ENCODE measurements around the gene STK38L. TPM values are rescaled to one million over a fixed set of nuclear protein-coding genes. Genes with fewer than 3 reads are reported as not detected.
A peak's percentile ranks its signal among the peaks of the same experiment; 100 is the strongest.

STK38L gene
- total and polyA plus RNA-seq, 2 of the 4 experiments (the other 2 are of a cell fraction), result 5.1 to 7.2 TPM

GRCh38 chr12:27338473-27338872, 94.4 kb downstream of the STK38L start:
- ATAC-seq (ENCODE audit: low read depth), result no peak

More at GRCh38 chr12:27338473-27338872, 94.4 kb downstream of the STK38L start:
- H3K14ac ChIP-seq (replicated peaks; ENCODE audit: low read depth, low read length), result no peak overlapping the region
- H4K5ac ChIP-seq (ENCODE audit: low read depth, low read length), result no peak overlapping the region; the same call in 1 of the 2 replicates
- BruUV-seq (replicated peaks), result no TSS peak
- no peaks in the 10 kb centered on the region for H3K9me3 ChIP-seq (ENCODE audit: control insufficient read depth, insufficient read depth, low read length)
- TF ChIP-seq POLR2A (IDR thresholded peaks at IDR 0.05; ENCODE audit: low read depth, low read length) (no peak), NFE2L2 (IDR thresholded peaks at IDR 0.05; ENCODE audit: low read depth, low read length) (no peak), MAZ (IDR thresholded peaks at IDR 0.05; ENCODE audit: borderline replicate concordance, low read depth, low read length) (no peak), RAD21 (IDR thresholded peaks at IDR 0.05; ENCODE audit: low read length) (no peak), USF2 (IDR thresholded peaks at IDR 0.05; ENCODE audit: low read depth, low read length) (no peak), CEBPB (IDR thresholded peaks at IDR 0.05; ENCODE audit: low read depth, low read length) (no peak), SMC3 (IDR thresholded peaks at IDR 0.05; ENCODE audit: low read depth, low read length) (no peak), RFX5 (IDR thresholded peaks at IDR 0.05; ENCODE audit: low read depth, low read length) (no peak), RCOR1 (IDR thresholded peaks at IDR 0.05; ENCODE audit: insufficient replicate concordance, low read length) (no peak), MAFK (IDR thresholded peaks at IDR 0.05; ENCODE audit: low read depth, low read length) (no peak), BHLHE40 (IDR thresholded peaks at IDR 0.05; ENCODE audit: low read depth, low read length) (no peak), ELK1 (IDR thresholded peaks at IDR 0.05; ENCODE audit: borderline replicate concordance, low read depth, low read length) (no peak), MXI1 (IDR thresholded peaks at IDR 0.05; ENCODE audit: borderline replicate concordance, low read depth, low read length) (no peak), CTCF (conservative IDR thresholded peaks at IDR 0.05; ENCODE audit: low read depth, low read length) (no peak), FOS (IDR thresholded peaks at IDR 0.05; ENCODE audit: low read depth, low read length) (no peak), CHD1 (IDR thresholded peaks at IDR 0.05; ENCODE audit: low read depth, low read length) (no peak)
- no peak overlapping the region for H3K4me3 ChIP-seq (ENCODE audit: insufficient read depth, low read depth, low read length)
- DNase-seq, result no peak
- no peak overlapping the region for H2BK15ac ChIP-seq (ENCODE audit: low read depth, low read length)
- H2BK20ac ChIP-seq (ENCODE audit: low read depth, low read length), result no peak overlapping the region
- dilution Hi-C loops (cut with HindIII; ENCODE audit: low sequenced_read_pairs, unreplicated experiment), result no loop called here
- no peak overlapping the region for H2AK9ac ChIP-seq (replicated peaks; ENCODE audit: low read depth, low read length, poor library complexity)
- no peaks in the 10 kb centered on the region for H3K36me3 ChIP-seq (ENCODE audit: control insufficient read depth, insufficient read depth, low read length)
- H2BK120ac ChIP-seq (ENCODE audit: low read depth, low read length), result no peak overlapping the region
- no peak overlapping the region for H3K4me2 ChIP-seq (ENCODE audit: low read depth, low read length)
- no peak overlapping the region for H3K9ac ChIP-seq (ENCODE audit: low read depth, low read length)
- H4K20me1 ChIP-seq (ENCODE audit: insufficient read depth, low read length), result no peaks in the 10 kb centered on the region
- 0 out of 2 replicates have a peak, but pooled peaks cover 5% of the 10 kb centered on the region for H3K9me1 ChIP-seq (ENCODE audit: insufficient read depth, low read length)
- H3K4me1 ChIP-seq (ENCODE audit: control insufficient read depth, insufficient read depth, low read length), result peaks cover 10% of the 10 kb centered on the region
- H2AK5ac ChIP-seq (ENCODE audit: low read depth, low read length), result no peak overlapping the region
- WGBS, 2 experiments (ENCODE audit: extremely low coverage in 2 of 2, insufficient read length in 1 of 2), result 100% methylated on average over 1 of the region's 1 CpG; no CpG with 5 or more reads in 1 of the 2 experiments
- ChIA-PET CTCF (no interaction called here), POLR2A (ENCODE audit: unreplicated experiment) (interaction anchor here (0.6 to 0.7 kb wide), 2 partner anchors 47 to 742 kb away, joined by 3 read pairs; no protein-coding TSS in a partner anchor)
- H3K18ac ChIP-seq (ENCODE audit: low read depth, low read length), result no peak overlapping the region
- no peak overlapping the region for H3K23ac ChIP-seq (ENCODE audit: low read depth, low read length)
- intact Hi-C loops (cut with micrococcal nuclease), result no loop called here
- in situ Hi-C loops (cut with MboI; ENCODE audit: low sequenced_read_pairs), result no loop called here
- peaks cover 25 to 62% of the 10 kb centered on the region in 2 experiments for H3K79me1 ChIP-seq (ENCODE audit: low read depth in 1 of 2, low read length in 2 of 2)
- no peak overlapping the region for H2AFZ ChIP-seq (replicated peaks; ENCODE audit: low read length, poor library complexity)
- no peaks in the 10 kb centered on the region for H3K27me3 ChIP-seq (ENCODE audit: control insufficient read depth, insufficient read depth, low read length)
- no peak overlapping the region for H2BK5ac ChIP-seq (ENCODE audit: low read depth, low read length, poor library complexity, severe bottlenecking)
- no peak overlapping the region for H3K4ac ChIP-seq (ENCODE audit: low read depth, low read length)
- H4K8ac ChIP-seq (ENCODE audit: low read depth in 2 of 2, low read length in 2 of 2), result peak overlapping the region in 1 of 2 experiments; percentile 62; a peak in 1 of 4 replicates
- H3K56ac ChIP-seq (ENCODE audit: extremely low read depth, insufficient read depth, low read length), result no peak overlapping the region
- no peak overlapping the region for H3K27ac ChIP-seq (ENCODE audit: insufficient read depth, low read length)
- no peak overlapping the region for H4K91ac ChIP-seq (ENCODE audit: insufficient read depth, low read depth, low read length)

Measured in IMR-90 (cell line).